HepG2 (cell line): ENCODE measurements around the gene C5orf47. TPM values are rescaled to one million over a fixed set of nuclear protein-coding genes. Genes with fewer than 3 reads are reported as not detected.

Experiments
- CCAR2 ChIP-seq: fragments of 200-400 bp; formaldehyde crosslinking; optimal IDR thresholded peaks from 2 replicates; pipeline ENCODE3; 2018; ENCODE audit warnings: low read depth, mild to moderate bottlenecking, low read length, moderate library complexity
- GATA4 ChIP-seq: sonication (generic); IDR thresholded peaks from 2 replicates; pipeline ENCODE4 v1.6.1; 2016; ENCODE audit warnings: antibody characterized with exemption, low read depth, borderline replicate concordance
- HOXD1 ChIP-seq: sonication (generic); formaldehyde crosslinking; IDR thresholded peaks from 2 replicates; pipeline ENCODE4 v1.5.0; 2020; ENCODE audit warnings: missing genetic modification reagents
- RNF219 ChIP-seq: sonication (generic); formaldehyde crosslinking; IDR thresholded peaks from 2 replicates; pipeline ENCODE4 v1.5.0; 2020; ENCODE audit warnings: mild to moderate bottlenecking, missing genetic modification reagents
- ZNF775 ChIP-seq: sonication (generic); formaldehyde crosslinking; IDR thresholded peaks from 2 replicates; pipeline ENCODE4 v1.4.0; 2020; ENCODE audit warnings: missing genetic modification reagents, mild to moderate bottlenecking, moderate library complexity, borderline replicate concordance
- ZNF850 ChIP-seq: sonication (generic); formaldehyde crosslinking; conservative IDR thresholded peaks from 2 replicates; pipeline ENCODE4 v1.9.0; 2021; ENCODE audit warnings: mild to moderate bottlenecking, missing genetic modification reagents
- polyA plus RNA-seq, 8 experiments: library from polyadenylated mRNA; depleted of rRNA in 3 of 8; stranded (reverse) in 7 of 8; unstranded in 1 of 8; fragments of >200 nt; fragmentation: Illumina TruSeq in 4 of 8; extraction: Trizol in 4 of 8; gene quantifications; 2 replicates each; pipeline versions ENCODE4 v1.2.1 to v1.2.3, GENCODE V29; 2011 to 2016; ENCODE audit warnings: low read depth in 4 of 8, missing spikeins in 1 of 8, mixed read lengths in 1 of 8; ENCODE audit not compliant: insufficient read depth in 1 of 8
- total RNA-seq, 5 experiments: library from RNA; depleted of rRNA; stranded (reverse); fragments of >200 nt; fragmentation: Illumina TruSeq; extraction: Trizol; gene quantifications; 2 replicates each; pipeline ENCODE4 v1.2.3, GENCODE V29; 2016; ENCODE audit warnings: low read depth in 1 of 5
- TF ChIP-seq, protein P1 (sequence below): sonication (generic); formaldehyde crosslinking; IDR thresholded peaks from 2 replicates; pipeline ENCODE4 v1.8.1; 2022; ENCODE audit warnings: mild to moderate bottlenecking, missing genetic modification reagents
- TF ChIP-seq, protein P2 (sequence below): fragments of 450-650 bp; IDR thresholded peaks from 2 replicates; pipeline ENCODE4 v1.6.1; 2017; ENCODE audit warnings: mild to moderate bottlenecking
- TF ChIP-seq, protein P3 (sequence below): sonication (generic); formaldehyde crosslinking; IDR thresholded peaks from 2 replicates; pipeline ENCODE4 v1.5.1; 2020; ENCODE audit warnings: mild to moderate bottlenecking, missing genetic modification reagents, moderate library complexity
- TF ChIP-seq, protein P4 (sequence below): sonication (generic); formaldehyde crosslinking; IDR thresholded peaks from 2 replicates; pipeline ENCODE4 v1.4.0; 2020; ENCODE audit warnings: mild to moderate bottlenecking, low read depth, missing genetic modification reagents

The C5orf47 gene
- total and polyA plus RNA-seq, 2 of the 13 experiments (the other 11 are each of a cell fraction or from before 2014, with no cell fraction given): not detected

- TF ChIP-seq, protein P1, sequence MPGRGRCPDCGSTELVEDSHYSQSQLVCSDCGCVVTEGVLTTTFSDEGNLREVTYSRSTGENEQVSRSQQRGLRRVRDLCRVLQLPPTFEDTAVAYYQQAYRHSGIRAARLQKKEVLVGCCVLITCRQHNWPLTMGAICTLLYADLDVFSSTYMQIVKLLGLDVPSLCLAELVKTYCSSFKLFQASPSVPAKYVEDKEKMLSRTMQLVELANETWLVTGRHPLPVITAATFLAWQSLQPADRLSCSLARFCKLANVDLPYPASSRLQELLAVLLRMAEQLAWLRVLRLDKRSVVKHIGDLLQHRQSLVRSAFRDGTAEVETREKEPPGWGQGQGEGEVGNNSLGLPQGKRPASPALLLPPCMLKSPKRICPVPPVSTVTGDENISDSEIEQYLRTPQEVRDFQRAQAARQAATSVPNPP: no peak; the same call in 1 of the 2 replicates
- TF ChIP-seq GATA4 (no peak), ZNF775 (CRISPR knock-in tag) (no peak), RNF219 (CRISPR knock-in tag) (no peak), CCAR2 (no peak), HOXD1 (CRISPR knock-in tag) (peak; percentile 80), ZNF850 (CRISPR knock-in tag) (no peak)
- TF ChIP-seq, protein P2, sequence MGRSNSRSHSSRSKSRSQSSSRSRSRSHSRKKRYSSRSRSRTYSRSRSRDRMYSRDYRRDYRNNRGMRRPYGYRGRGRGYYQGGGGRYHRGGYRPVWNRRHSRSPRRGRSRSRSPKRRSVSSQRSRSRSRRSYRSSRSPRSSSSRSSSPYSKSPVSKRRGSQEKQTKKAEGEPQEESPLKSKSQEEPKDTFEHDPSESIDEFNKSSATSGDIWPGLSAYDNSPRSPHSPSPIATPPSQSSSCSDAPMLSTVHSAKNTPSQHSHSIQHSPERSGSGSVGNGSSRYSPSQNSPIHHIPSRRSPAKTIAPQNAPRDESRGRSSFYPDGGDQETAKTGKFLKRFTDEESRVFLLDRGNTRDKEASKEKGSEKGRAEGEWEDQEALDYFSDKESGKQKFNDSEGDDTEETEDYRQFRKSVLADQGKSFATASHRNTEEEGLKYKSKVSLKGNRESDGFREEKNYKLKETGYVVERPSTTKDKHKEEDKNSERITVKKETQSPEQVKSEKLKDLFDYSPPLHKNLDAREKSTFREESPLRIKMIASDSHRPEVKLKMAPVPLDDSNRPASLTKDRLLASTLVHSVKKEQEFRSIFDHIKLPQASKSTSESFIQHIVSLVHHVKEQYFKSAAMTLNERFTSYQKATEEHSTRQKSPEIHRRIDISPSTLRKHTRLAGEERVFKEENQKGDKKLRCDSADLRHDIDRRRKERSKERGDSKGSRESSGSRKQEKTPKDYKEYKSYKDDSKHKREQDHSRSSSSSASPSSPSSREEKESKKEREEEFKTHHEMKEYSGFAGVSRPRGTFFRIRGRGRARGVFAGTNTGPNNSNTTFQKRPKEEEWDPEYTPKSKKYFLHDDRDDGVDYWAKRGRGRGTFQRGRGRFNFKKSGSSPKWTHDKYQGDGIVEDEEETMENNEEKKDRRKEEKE: no peak
- TF ChIP-seq, protein P3, sequence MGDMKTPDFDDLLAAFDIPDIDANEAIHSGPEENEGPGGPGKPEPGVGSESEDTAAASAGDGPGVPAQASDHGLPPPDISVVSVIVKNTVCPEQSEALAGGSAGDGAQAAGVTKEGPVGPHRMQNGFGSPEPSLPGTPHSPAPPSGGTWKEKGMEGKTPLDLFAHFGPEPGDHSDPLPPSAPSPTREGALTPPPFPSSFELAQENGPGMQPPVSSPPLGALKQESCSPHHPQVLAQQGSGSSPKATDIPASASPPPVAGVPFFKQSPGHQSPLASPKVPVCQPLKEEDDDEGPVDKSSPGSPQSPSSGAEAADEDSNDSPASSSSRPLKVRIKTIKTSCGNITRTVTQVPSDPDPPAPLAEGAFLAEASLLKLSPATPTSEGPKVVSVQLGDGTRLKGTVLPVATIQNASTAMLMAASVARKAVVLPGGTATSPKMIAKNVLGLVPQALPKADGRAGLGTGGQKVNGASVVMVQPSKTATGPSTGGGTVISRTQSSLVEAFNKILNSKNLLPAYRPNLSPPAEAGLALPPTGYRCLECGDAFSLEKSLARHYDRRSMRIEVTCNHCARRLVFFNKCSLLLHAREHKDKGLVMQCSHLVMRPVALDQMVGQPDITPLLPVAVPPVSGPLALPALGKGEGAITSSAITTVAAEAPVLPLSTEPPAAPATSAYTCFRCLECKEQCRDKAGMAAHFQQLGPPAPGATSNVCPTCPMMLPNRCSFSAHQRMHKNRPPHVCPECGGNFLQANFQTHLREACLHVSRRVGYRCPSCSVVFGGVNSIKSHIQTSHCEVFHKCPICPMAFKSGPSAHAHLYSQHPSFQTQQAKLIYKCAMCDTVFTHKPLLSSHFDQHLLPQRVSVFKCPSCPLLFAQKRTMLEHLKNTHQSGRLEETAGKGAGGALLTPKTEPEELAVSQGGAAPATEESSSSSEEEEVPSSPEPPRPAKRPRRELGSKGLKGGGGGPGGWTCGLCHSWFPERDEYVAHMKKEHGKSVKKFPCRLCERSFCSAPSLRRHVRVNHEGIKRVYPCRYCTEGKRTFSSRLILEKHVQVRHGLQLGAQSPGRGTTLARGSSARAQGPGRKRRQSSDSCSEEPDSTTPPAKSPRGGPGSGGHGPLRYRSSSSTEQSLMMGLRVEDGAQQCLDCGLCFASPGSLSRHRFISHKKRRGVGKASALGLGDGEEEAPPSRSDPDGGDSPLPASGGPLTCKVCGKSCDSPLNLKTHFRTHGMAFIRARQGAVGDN (CRISPR knock-in tag): peak; percentile 61
- TF ChIP-seq, protein P4, sequence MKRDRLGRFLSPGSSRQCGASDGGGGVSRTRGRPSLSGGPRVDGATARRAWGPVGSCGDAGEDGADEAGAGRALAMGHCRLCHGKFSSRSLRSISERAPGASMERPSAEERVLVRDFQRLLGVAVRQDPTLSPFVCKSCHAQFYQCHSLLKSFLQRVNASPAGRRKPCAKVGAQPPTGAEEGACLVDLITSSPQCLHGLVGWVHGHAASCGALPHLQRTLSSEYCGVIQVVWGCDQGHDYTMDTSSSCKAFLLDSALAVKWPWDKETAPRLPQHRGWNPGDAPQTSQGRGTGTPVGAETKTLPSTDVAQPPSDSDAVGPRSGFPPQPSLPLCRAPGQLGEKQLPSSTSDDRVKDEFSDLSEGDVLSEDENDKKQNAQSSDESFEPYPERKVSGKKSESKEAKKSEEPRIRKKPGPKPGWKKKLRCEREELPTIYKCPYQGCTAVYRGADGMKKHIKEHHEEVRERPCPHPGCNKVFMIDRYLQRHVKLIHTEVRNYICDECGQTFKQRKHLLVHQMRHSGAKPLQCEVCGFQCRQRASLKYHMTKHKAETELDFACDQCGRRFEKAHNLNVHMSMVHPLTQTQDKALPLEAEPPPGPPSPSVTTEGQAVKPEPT (CRISPR knock-in tag): 0 out of 2 replicates have a peak, but pooled peaks have one; percentile 38
Measured at GRCh38 chr5:174045470-174046025, 56.6 kb downstream of the C5orf47 start, which contains the start of gene NSG2 (continued).
